Uterus (tissue), 4 donors: ENCODE results near the gene CTDSPL2. TPM values are rescaled to one million over a fixed set of nuclear protein-coding genes. Genes with fewer than 3 reads are reported as not detected.

Experiments used
- DNase-seq, 2 donors: peaks; one replicate each; pipeline ENCODE4 v3.0.0-alpha.2; 2019 to 2020
- H3K27ac ChIP-seq, 2 donors: fragments of 200-600 bp; sonication (generic); 1 replicate in 1 of 2; 2 replicates in 1 of 2; pipeline ENCODE4 v1.5.1; 2016 to 2018
- H3K27me3 ChIP-seq, 2 donors: fragments of 200-600 bp; sonication (generic); one replicate each; pipeline ENCODE4 v1.5.1; 2018 to 2019; ENCODE audit warnings: control low read depth in 1 of 2
- H3K36me3 ChIP-seq, 2 donors: fragments of 200-600 bp; sonication (generic); one replicate each; pipeline ENCODE4 v1.5.1; 2019; ENCODE audit warnings: control low read depth in 1 of 2
- H3K4me1 ChIP-seq, 2 donors: fragments of 200-600 bp; sonication (generic); one replicate each; pipeline ENCODE4 v1.5.1; 2018 to 2019; ENCODE audit warnings: control low read depth in 1 of 2
- H3K4me3 ChIP-seq, 2 donors: fragments of 200-600 bp; sonication (generic); 1 replicate in 1 of 2; 2 replicates in 1 of 2; pipeline ENCODE4 v1.5.1; 2018 to 2019; ENCODE audit warnings: mild to moderate bottlenecking in 1 of 2
- H3K9me3 ChIP-seq, 2 donors: fragments of 200-600 bp; sonication (generic); one replicate each; pipeline ENCODE4 v1.5.1; 2019; ENCODE audit warnings: control low read depth in 1 of 2
- CTCF ChIP-seq, 4 experiments: fragments of 200-600 bp in 2 of 4; fragments of 450-650 bp in 2 of 4; sonication (generic) in 2 of 4; IDR thresholded peaks; one replicate each; pipeline ENCODE4 v1.5.1; 2016 to 2019; ENCODE audit warnings: antibody characterized with exemption in 4 of 4, mild to moderate bottlenecking in 2 of 4, moderate library complexity in 1 of 4
- POLR2A ChIP-seq, 2 donors: fragments of 450-650 bp; IDR thresholded peaks; one replicate each; pipeline ENCODE4 v1.6.1; 2016; ENCODE audit warnings: antibody characterized with exemption in 2 of 2, mild to moderate bottlenecking in 1 of 2, moderate library complexity in 1 of 2
- intact Hi-C: fragments of 100-400 bp; cut with DNase I; formaldehyde crosslinking; loops from one replicate; pipeline ENCODE4 v1.15.1; 2023; ENCODE audit warnings: low total_unique reads
- total RNA-seq, 4 donors: library from RNA; depleted of rRNA in 3 of 4; stranded (reverse); fragments of >200 nt in 3 of 4; gene quantifications; one replicate each; pipeline versions ENCODE4 v1.1.0 to v1.2.4, GENCODE V29; 2014 to 2023
- donor health status: DM: yes; HTN: yes; CAD: no.

CTDSPL2 gene
- total RNA-seq, 4 donors from 2014 or later: 29.7 to 195 (median 63.9) TPM

- no peak overlapping the region for H3K4me3 ChIP-seq
- intact Hi-C loops: no loop called here
- H3K9me3 ChIP-seq: no peaks in the 10 kb centered on the region
- no peak for TF ChIP-seq CTCF (IDR thresholded peaks at IDR 0.05)
- no peak for TF ChIP-seq POLR2A (IDR thresholded peaks at IDR 0.05)
- H3K4me1 ChIP-seq: no peaks in the 10 kb centered on the region
- no peaks in the 10 kb centered on the region for H3K36me3 ChIP-seq
- no peak overlapping the region for H3K27ac ChIP-seq
- H3K27me3 ChIP-seq: no peaks in the 10 kb centered on the region
- no peak for DNase-seq
Observed at GRCh38 chr15:44565387-44566154, 138.1 kb downstream of the CTDSPL2 start.

GRCh38 chr15:44566155-44566540 is 138.7 kb downstream of the CTDSPL2 start:
- no peaks in the 10 kb centered on the region for H3K36me3 ChIP-seq
- no peak overlapping the region for H3K4me3 ChIP-seq
- no peaks in the 10 kb centered on the region for H3K9me3 ChIP-seq
- intact Hi-C loops: no loop called here
- no peak overlapping the region for H3K27ac ChIP-seq
- no peak for DNase-seq
- TF ChIP-seq CTCF (IDR thresholded peaks at IDR 0.05) (no peak), POLR2A (IDR thresholded peaks at IDR 0.05) (no peak)
- no peaks in the 10 kb centered on the region for H3K27me3 ChIP-seq
- no peaks in the 10 kb centered on the region for H3K4me1 ChIP-seq

- Histone ChIP-seq H3K9me3 (no peaks in the 10 kb centered on the region), H3K4me3 (no peak overlapping the region), H3K36me3 (no peaks in the 10 kb centered on the region), H3K27me3 (no peaks in the 10 kb centered on the region), H3K27ac (no peak overlapping the region), H3K4me1 (no peaks in the 10 kb centered on the region)
- no peak for TF ChIP-seq POLR2A (IDR thresholded peaks at IDR 0.05)
- TF ChIP-seq CTCF (IDR thresholded peaks at IDR 0.05): no peak
- intact Hi-C loops: no loop called here
- DNase-seq: no peak
Observed at GRCh38 chr15:44568338-44568737, 140.9 kb downstream of the CTDSPL2 start.

GRCh38 chr15:44569316-44569715 is 141.9 kb downstream of the CTDSPL2 start:
- intact Hi-C loops: no loop called here
- TF ChIP-seq POLR2A (IDR thresholded peaks at IDR 0.05) (no peak), CTCF (IDR thresholded peaks at IDR 0.05) (no peak)
- H3K4me1 ChIP-seq: no peaks in the 10 kb centered on the region
- H3K27ac ChIP-seq: no peak overlapping the region
- no peaks in the 10 kb centered on the region for H3K9me3 ChIP-seq
- no peak for DNase-seq
- H3K36me3 ChIP-seq: no peaks in the 10 kb centered on the region
- no peaks in the 10 kb centered on the region for H3K27me3 ChIP-seq
- no peak overlapping the region for H3K4me3 ChIP-seq

- Histone ChIP-seq H3K4me1 (no peaks in the 10 kb centered on the region), H3K9me3 (no peaks in the 10 kb centered on the region), H3K27me3 (no peaks in the 10 kb centered on the region), H3K36me3 (no peaks in the 10 kb centered on the region), H3K4me3 (no peak overlapping the region), H3K27ac (no peak overlapping the region)
- intact Hi-C loops: no loop called here
- no peak for DNase-seq
- TF ChIP-seq POLR2A (IDR thresholded peaks at IDR 0.05) (no peak), CTCF (IDR thresholded peaks at IDR 0.05) (no peak)
Observed at GRCh38 chr15:44570361-44570760, 142.9 kb downstream of the CTDSPL2 start.
